H1 (cell line): Measurements from ENCODE around the gene CD1D. TPM values are rescaled to one million over a fixed set of nuclear protein-coding genes. Genes with fewer than 3 reads are reported as not detected.

Experiments
- CTCF ChIA-PET: fragments of 300-600 bp; sonication (Branson Sonifier 250); formaldehyde crosslinking; loops from one replicate; lab custom pipeline; 2021; ENCODE audit not compliant: partially characterized antibody; lab: Charles Lee
- POLR2A ChIA-PET: fragments of 300-600 bp; sonication (Branson Sonifier 250); formaldehyde crosslinking; loops from one replicate; lab custom pipeline; 2021; ENCODE audit warnings: inconsistent platforms; ENCODE audit not compliant: partially characterized antibody; lab: Charles Lee
- DNase-seq, 2 experiments: peaks; one replicate each; pipeline versions ENCODE4 v3.0.0 to v3.0.0-alpha.2; 2010 to 2022; ENCODE audit warnings: low spot score in 2 of 2, low read depth in 1 of 2, mixed read lengths in 1 of 2
- FAIRE-seq: peaks from 2 replicates; lab custom pipeline; 2011; peaks lifted over from hg19 to GRCh38; lab: Jason Lieb, UNC
- H2AFZ ChIP-seq: 2 replicates; pipeline ENCODE4 v1.8.1; 2012; ENCODE audit warnings: low read length, inconsistent platforms
- H2AK5ac ChIP-seq: 2 replicates; pipeline ENCODE4 v1.6.1; 2013; ENCODE audit warnings: low read depth, low read length
- H2BK120ac ChIP-seq: replicated peaks from 2 replicates; pipeline ENCODE3; 2013; ENCODE audit warnings: low read depth, low read length, inconsistent platforms
- H2BK12ac ChIP-seq: 2 replicates; pipeline ENCODE4 v1.6.1; 2013; ENCODE audit warnings: low read depth, low read length
- H2BK15ac ChIP-seq: 2 replicates; pipeline ENCODE4 v1.6.1; 2013; ENCODE audit warnings: low read length
- H2BK20ac ChIP-seq: 2 replicates; pipeline ENCODE4 v1.6.1; 2013; ENCODE audit warnings: low read length
- H2BK5ac ChIP-seq: 2 replicates; pipeline ENCODE4 v1.6.1; 2013; ENCODE audit warnings: low read depth, low read length
- H3K14ac ChIP-seq: 2 replicates; pipeline ENCODE4 v1.6.1; 2013; ENCODE audit warnings: inconsistent platforms; ENCODE audit not compliant: insufficient read length
- H3K18ac ChIP-seq: 2 replicates; pipeline ENCODE4 v1.6.1; 2013; ENCODE audit warnings: low read length; ENCODE audit errors: extremely low read depth
- H3K23ac ChIP-seq: 2 replicates; pipeline ENCODE4 v1.6.1; 2013; ENCODE audit warnings: inconsistent platforms; ENCODE audit not compliant: insufficient read length
- H3K23me2 ChIP-seq: 2 replicates; pipeline ENCODE4 v1.6.1; 2013; ENCODE audit warnings: low read depth, low read length
- H3K27ac ChIP-seq: 2 replicates; pipeline ENCODE4 v1.6.1; 2011; ENCODE audit warnings: low read depth, low read length, inconsistent platforms
- H3K27me3 ChIP-seq, 4 experiments: replicated peaks in 1 of 4; 1 replicate in 1 of 4; 2 replicates in 3 of 4; pipeline versions ENCODE4 v1.6.1 to v1.8.1; 2011 to 2013; ENCODE audit warnings: low read length in 3 of 4, mild to moderate bottlenecking in 3 of 4, inconsistent platforms in 2 of 4, mixed read lengths in 2 of 4, moderate library complexity in 1 of 4; ENCODE audit not compliant: control insufficient read depth in 3 of 4, insufficient read depth in 3 of 4; ENCODE audit errors: extremely low read depth in 1 of 4
- H3K36me3 ChIP-seq, 4 experiments: 2 replicates each; pipeline versions ENCODE4 v1.6.1 to v1.8.1; 2011 to 2013; ENCODE audit warnings: mild to moderate bottlenecking in 4 of 4, low read length in 3 of 4, moderate library complexity in 2 of 4, control low read depth in 1 of 4, inconsistent platforms in 1 of 4; ENCODE audit not compliant: insufficient read depth in 4 of 4, control insufficient read depth in 2 of 4
- H3K4ac ChIP-seq: replicated peaks from 2 replicates; pipeline ENCODE3; 2013; ENCODE audit warnings: low read length, low read depth, mixed read lengths, inconsistent platforms; ENCODE audit not compliant: insufficient read length
- H3K4me1 ChIP-seq, 4 experiments: replicated peaks in 1 of 4; 1 replicate in 1 of 4; 2 replicates in 3 of 4; pipeline versions ENCODE4 v1.6.1 to v1.8.1; 2011 to 2013; ENCODE audit warnings: low read length in 3 of 4, inconsistent platforms in 2 of 4, mixed read lengths in 1 of 4; ENCODE audit not compliant: insufficient read depth in 4 of 4, control insufficient read depth in 3 of 4
- H3K4me2 ChIP-seq, 2 experiments: 2 replicates each; pipeline versions ENCODE4 v1.6.1 to v1.8.1; 2011 to 2013; ENCODE audit warnings: low read depth in 2 of 2, low read length in 2 of 2, control low read depth in 1 of 2, inconsistent platforms in 1 of 2, mild to moderate bottlenecking in 1 of 2; ENCODE audit not compliant: insufficient read depth in 1 of 2
- H3K4me3 ChIP-seq, 4 experiments: fragments of 200-600, 300-600 bp in 1 of 4; sonication (generic), shearing (Covaris generic), sonication (Bioruptor Twin) in 1 of 4; 2 replicates each; pipeline versions ENCODE4 v1.5.1 to v1.8.1; 2011 to 2016; ENCODE audit warnings: low read length in 4 of 4, low read depth in 3 of 4, control low read depth in 2 of 4, inconsistent platforms in 2 of 4, mild to moderate bottlenecking in 2 of 4, mixed read lengths in 1 of 4, moderate library complexity in 1 of 4; ENCODE audit not compliant: insufficient read depth in 2 of 4; ENCODE audit errors: extremely low read depth in 1 of 4
- H3K56ac ChIP-seq: replicated peaks from 2 replicates; pipeline ENCODE3; 2013; ENCODE audit warnings: low read depth, mild to moderate bottlenecking, mixed read lengths, low read length, inconsistent platforms; ENCODE audit not compliant: insufficient read length
- H3K79me1 ChIP-seq: 2 replicates; pipeline ENCODE4 v1.6.1; 2013; ENCODE audit warnings: low read depth, low read length, control low read depth
- H3K79me2 ChIP-seq, 2 experiments: 2 replicates each; pipeline versions ENCODE4 v1.6.1 to v1.8.1; 2012 to 2013; ENCODE audit warnings: low read length in 2 of 2, mild to moderate bottlenecking in 2 of 2, inconsistent platforms in 1 of 2; ENCODE audit not compliant: insufficient read depth in 2 of 2, control insufficient read depth in 1 of 2
- H3K9ac ChIP-seq, 4 experiments: replicated peaks in 1 of 4; 1 replicate in 1 of 4; 2 replicates in 3 of 4; pipeline versions ENCODE4 v1.6.1 to v1.8.1; 2011 to 2013; ENCODE audit warnings: low read depth in 3 of 4, low read length in 3 of 4, control low read depth in 2 of 4, mild to moderate bottlenecking in 2 of 4, moderate library complexity in 2 of 4, inconsistent platforms in 1 of 4; ENCODE audit errors: extremely low read depth in 1 of 4
- H3K9me3 ChIP-seq, 2 experiments: 2 replicates each; pipeline versions ENCODE4 v1.6.1 to v1.8.1; 2012 to 2013; ENCODE audit warnings: mild to moderate bottlenecking in 2 of 2, moderate library complexity in 2 of 2, control low read depth in 1 of 2, inconsistent platforms in 1 of 2, low read depth in 1 of 2, low read length in 1 of 2, mixed read lengths in 1 of 2; ENCODE audit not compliant: insufficient read depth in 2 of 2
- H4K20me1 ChIP-seq, 2 experiments: replicated peaks in 1 of 2; 2 replicates each; pipeline versions ENCODE3 to v1.8.1; 2011 to 2013; ENCODE audit warnings: inconsistent platforms in 2 of 2, low read length in 2 of 2, mild to moderate bottlenecking in 1 of 2; ENCODE audit not compliant: insufficient read depth in 2 of 2, control insufficient read depth in 1 of 2
- H4K5ac ChIP-seq: 2 replicates; pipeline ENCODE4 v1.6.1; 2013; ENCODE audit warnings: low read length, low read depth, mixed read lengths, inconsistent platforms; ENCODE audit not compliant: insufficient read length
- H4K8ac ChIP-seq: 2 replicates; pipeline ENCODE4 v1.8.0; 2013; ENCODE audit warnings: mild to moderate bottlenecking, moderate library complexity, low read length, inconsistent platforms; ENCODE audit not compliant: insufficient read depth; ENCODE audit errors: extremely low read depth
- H4K91ac ChIP-seq: replicated peaks from 2 replicates; pipeline ENCODE3; 2013; ENCODE audit warnings: low read length, mixed read lengths, inconsistent platforms; ENCODE audit not compliant: insufficient read length
- ASH2L ChIP-seq: fragments of 200-600, 300-600 bp; sonication (generic); IDR thresholded peaks from one replicate; pipeline ENCODE4 v1.7.1; 2017; ENCODE audit warnings: low read length
- BCL11A ChIP-seq, 2 experiments: IDR thresholded peaks; one replicate each; pipeline ENCODE4 v1.6.1; 2011; ENCODE audit warnings: low read depth in 2 of 2, low read length in 2 of 2, mild to moderate bottlenecking in 2 of 2
- CBX5 ChIP-seq: fragments of 300-800, 300-1000 bp; sonication (generic); IDR thresholded peaks from 2 replicates; pipeline ENCODE4 v1.7.1; 2016; ENCODE audit warnings: antibody characterized with exemption, low read length, low read depth
- GABPA ChIP-seq: IDR thresholded peaks from 2 replicates; pipeline ENCODE4 v1.6.1; 2011; ENCODE audit warnings: mild to moderate bottlenecking, low read length, moderate library complexity, borderline replicate concordance; ENCODE audit not compliant: insufficient read depth
- HDAC2 ChIP-seq, 2 experiments: fragments of 300-600 bp in 1 of 2; sonication (generic) in 1 of 2; IDR thresholded peaks; 2 replicates each; pipeline ENCODE4 v1.6.1; 2011 to 2012; ENCODE audit warnings: low read depth in 2 of 2, low read length in 2 of 2, mild to moderate bottlenecking in 2 of 2, moderate library complexity in 2 of 2, borderline replicate concordance in 1 of 2, inconsistent platforms in 1 of 2
- JUND ChIP-seq: IDR thresholded peaks from 2 replicates; pipeline ENCODE4 v1.6.1; 2011; ENCODE audit warnings: mild to moderate bottlenecking, improper control_type of control experiment, low read length
- KDM1A ChIP-seq: fragments of 200-600, 300-600 bp; sonication (generic); IDR thresholded peaks from 2 replicates; pipeline ENCODE4 v1.7.1; 2016; ENCODE audit warnings: mild to moderate bottlenecking, low read length, borderline replicate concordance
- PHF8 ChIP-seq: fragments of 200-600 bp; sonication (generic); conservative IDR thresholded peaks from 2 replicates; pipeline ENCODE4 v1.7.1; 2012; ENCODE audit warnings: low read depth, mild to moderate bottlenecking, inconsistent platforms, low read length, moderate library complexity
- POU5F1 ChIP-seq: IDR thresholded peaks from 2 replicates; pipeline ENCODE4 v1.6.1; 2011; ENCODE audit warnings: low read depth, mild to moderate bottlenecking, low read length, moderate library complexity
- RAD21 ChIP-seq, 2 experiments: IDR thresholded peaks in 1 of 2; conservative IDR thresholded peaks in 1 of 2; 2 replicates each; pipeline ENCODE4 v1.6.1; 2011; ENCODE audit warnings: low read depth in 2 of 2, low read length in 2 of 2, improper control_type of control experiment in 1 of 2, inconsistent platforms in 1 of 2, mild to moderate bottlenecking in 1 of 2, moderate library complexity in 1 of 2
- SP1 ChIP-seq: IDR thresholded peaks from 2 replicates; pipeline ENCODE4 v1.6.1; 2011; ENCODE audit warnings: low read depth, low read length
- SRF ChIP-seq: IDR thresholded peaks from 2 replicates; pipeline ENCODE4 v1.6.1; 2011; ENCODE audit warnings: mild to moderate bottlenecking, low read depth, low read length, moderate library complexity
- TEAD4 ChIP-seq: IDR thresholded peaks from 2 replicates; pipeline ENCODE4 v1.6.1; 2012; ENCODE audit warnings: low read depth, low read length, inconsistent platforms, mixed read lengths
- YY1 ChIP-seq: IDR thresholded peaks from 2 replicates; pipeline ENCODE4 v1.6.1; 2011; ENCODE audit warnings: low read depth, mild to moderate bottlenecking, low read length
- WGBS, 2 experiments: shearing (Covaris generic) in 1 of 2; methylation state at CpG; one replicate each; pipeline versions ENCODE4 v1.1.6 to v1.1.7; 2013 to 2015; ENCODE audit warnings: low lambda C conversion rate in 2 of 2, mixed read lengths in 2 of 2, inconsistent platforms in 1 of 2, low coverage in 1 of 2, missing lambda C conversion rate in 1 of 2; ENCODE audit not compliant: insufficient replicate concordance in 2 of 2, insufficient coverage in 1 of 2, insufficient read length in 1 of 2; ENCODE audit errors: extremely low coverage in 1 of 2, missing lambda C conversion rate in 1 of 2; 5-methylcytosine and 5-hydroxymethylcytosine counted together
- polyA plus RNA-seq, 7 experiments: library from polyadenylated mRNA; depleted of rRNA in 3 of 7; stranded (reverse) in 5 of 7; unstranded in 2 of 7; fragments of >200 nt in 5 of 7; fragments of 200-250 nt in 2 of 7; gene quantifications; 1 replicate in 5 of 7; 2 replicates in 1 of 7; 4 replicates in 1 of 7; pipeline versions ENCODE4 v1.2.1 to v1.2.3, GENCODE V29; 2011 to 2013; ENCODE audit warnings: missing spikeins in 2 of 7, mixed read lengths in 2 of 7
- total RNA-seq: library from RNA; stranded (reverse); fragmentation: NEBNext Ultra II Directional; extraction: Animal tissue kit (Norgen Biotek cat#: 25700); gene quantifications from 2 replicates; pipeline ENCODE4 v1.2.1, GENCODE V29; 2021

CD1D gene
- total and polyA plus RNA-seq, 2 of the 8 experiments (the other 6 are each of a cell fraction or from before 2014, with no cell fraction given) = 1.1 to 1.6 TPM

DNA sequence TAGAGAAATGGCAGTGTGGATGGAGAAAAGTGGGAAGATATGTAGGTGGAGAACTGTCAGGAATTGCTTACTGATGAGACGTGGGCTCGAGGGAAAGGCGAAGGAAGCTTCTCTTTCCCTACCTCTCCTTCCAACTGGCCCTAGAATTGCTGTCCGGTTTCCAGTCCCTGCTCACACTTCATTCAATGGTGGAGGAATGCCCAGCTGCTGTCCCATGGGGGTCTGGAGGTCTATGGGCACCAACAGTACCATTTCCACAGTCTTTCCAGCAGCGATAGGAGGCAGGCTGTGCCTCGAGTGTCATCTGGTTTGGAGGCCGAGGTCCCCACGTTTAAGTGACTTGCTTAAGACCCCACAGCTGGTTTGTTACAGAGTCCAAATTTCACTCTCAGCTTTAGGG, 31.5 kb upstream of the CD1D start:
- CTCF ChIA-PET = interaction anchor here (1.3 to 1.4 kb wide), 2 partner anchors 28 to 32 kb away, joined by 3 to 4 read pairs; partner anchors contain the start of gene CD1D

More for the DNA sequence above, 31.5 kb upstream of the CD1D start:
- Histone ChIP-seq H3K9me3 (no peaks in the 10 kb centered on the region), H4K91ac (no peak overlapping the region), H2AFZ (peak overlapping the region; percentile 97), H3K4me3 (peak overlapping the region in 3 of 4 experiments; percentile 7 to 46 (median 33); a peak in 5 of 8 replicates), H3K4me2 (peak overlapping the region; percentile 48 to 78), H3K36me3 (no peaks in the 10 kb centered on the region), H3K56ac (no peak overlapping the region), H2BK15ac (no peak overlapping the region), H2BK20ac (no peak overlapping the region), H3K18ac (no peak overlapping the region), H3K14ac (no peak overlapping the region), H3K27ac (no peak overlapping the region), H3K79me1 (no peaks in the 10 kb centered on the region), H3K4me1 (no peaks in the 10 kb centered on the region; a peak in 2 of 7 replicates), H3K23me2 (peaks cover 4% of the 10 kb centered on the region), H3K4ac (no peak overlapping the region), H4K5ac (no peak overlapping the region), H2BK120ac (no peak overlapping the region), H2BK5ac (no peak overlapping the region), H3K79me2 (no peaks in the 10 kb centered on the region), H2AK5ac (no peak overlapping the region), H3K23ac (no peak overlapping the region), H2BK12ac (no peak overlapping the region), H4K20me1 (no peaks in the 10 kb centered on the region), H3K27me3 (peaks cover 0 to 13% (median 5%) of the 10 kb centered on the region in 4 experiments; a peak in 4 of 7 replicates), H3K9ac (no peak overlapping the region), H4K8ac (no peak overlapping the region)
- POLR2A ChIA-PET = no interaction called here
- DNase-seq = no peak
- WGBS, 2 experiments = 81% methylated on average over 8 of the region's 8 CpGs; no CpG with 5 or more reads in 1 of the 2 experiments
- TF ChIP-seq BCL11A (IDR thresholded peaks at IDR 0.05; ENCODE audit: low read depth in 2 of 2, low read length in 2 of 2) (no peak), YY1 (no peak), HDAC2 (IDR thresholded peaks at IDR 0.05; ENCODE audit: borderline replicate concordance in 1 of 2, low read depth in 2 of 2, low read length in 2 of 2) (no peak), PHF8 (no peak), GABPA (no peak), KDM1A (no peak), SP1 (no peak), TEAD4 (no peak), RAD21 (IDR thresholded peaks at IDR 0.05 in 1 of 2, conservative IDR thresholded peaks at IDR 0.05 in 1 of 2; ENCODE audit: low read depth in 2 of 2, low read length in 2 of 2) (no peak), POU5F1 (no peak), SRF (no peak), JUND (no peak), CBX5 (no peak), ASH2L (no peak)
- no peak for FAIRE-seq
